ENCODE data around the gene MAGEC3.
"Not testable (repeated sequence)": the region's sequence is repeated elsewhere in the genome, so short reads cannot be mapped to it uniquely, and the experiment has no call there.

The MAGEC3 gene, protein sequence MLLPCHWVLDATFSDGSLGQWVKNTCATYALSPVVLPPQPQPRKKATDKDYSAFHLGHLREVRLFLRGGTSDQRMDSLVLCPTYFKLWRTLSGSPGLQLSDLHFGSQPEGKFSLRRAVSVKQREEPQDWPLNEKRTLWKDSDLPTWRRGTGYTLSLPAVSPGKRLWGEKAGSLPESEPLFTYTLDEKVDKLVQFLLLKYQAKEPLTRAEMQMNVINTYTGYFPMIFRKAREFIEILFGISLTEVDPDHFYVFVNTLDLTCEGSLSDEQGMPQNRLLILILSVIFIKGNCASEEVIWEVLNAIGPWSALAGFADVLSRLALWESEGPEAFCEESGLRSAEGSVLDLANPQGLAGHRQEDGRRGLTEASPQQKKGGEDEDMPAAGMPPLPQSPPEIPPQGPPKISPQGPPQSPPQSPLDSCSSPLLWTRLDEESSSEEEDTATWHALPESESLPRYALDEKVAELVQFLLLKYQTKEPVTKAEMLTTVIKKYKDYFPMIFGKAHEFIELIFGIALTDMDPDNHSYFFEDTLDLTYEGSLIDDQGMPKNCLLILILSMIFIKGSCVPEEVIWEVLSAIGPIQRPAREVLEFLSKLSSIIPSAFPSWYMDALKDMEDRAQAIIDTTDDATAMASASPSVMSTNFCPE

DNA sequence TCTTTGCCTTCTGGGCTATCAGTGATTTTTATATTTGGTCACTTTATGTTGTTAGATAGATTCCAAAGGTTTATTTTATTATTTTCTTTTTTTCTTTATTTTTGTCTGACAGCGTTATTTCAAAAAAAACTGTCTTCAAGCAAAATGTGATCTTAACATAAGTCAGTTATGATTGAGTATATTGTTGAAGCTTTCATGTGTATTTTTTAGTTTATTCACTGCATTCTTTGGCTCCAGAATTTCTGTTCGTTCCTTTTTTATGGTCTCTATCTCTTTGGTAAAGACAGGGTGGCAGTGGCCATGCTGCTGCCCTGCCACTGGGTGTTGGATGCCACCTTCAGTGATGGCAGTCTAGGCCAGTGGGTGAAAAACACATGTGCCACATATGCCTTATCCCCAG is at the start of gene MAGEC3:
Gene MAGEC3, plus strand, starts transcription at position 301 of the 400 bp plus-strand sequence. Its CDS starts 0 bp downstream, at position 301.
- no peak for DNase-seq

DNA sequence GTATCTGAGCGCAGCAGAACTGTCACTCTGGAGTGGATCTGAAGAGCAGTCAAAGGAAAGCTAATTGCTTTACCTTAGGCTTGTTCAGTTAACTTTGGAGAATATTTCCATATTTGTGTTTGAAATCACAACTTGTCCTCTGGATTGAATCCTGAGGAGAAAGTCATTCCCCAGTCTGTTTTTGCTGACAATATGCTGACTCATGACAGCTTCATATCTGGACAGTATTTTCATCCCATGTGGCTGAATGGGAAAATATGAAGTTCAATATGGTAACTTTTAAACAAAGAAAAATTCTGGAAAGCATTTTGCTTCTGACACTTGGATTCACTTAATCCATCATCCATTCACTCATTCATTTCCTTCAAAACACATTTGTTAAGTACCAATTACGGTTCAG is 46.3 kb upstream of the MAGEC3 start:
- DNase-seq, result no peak

DNA sequence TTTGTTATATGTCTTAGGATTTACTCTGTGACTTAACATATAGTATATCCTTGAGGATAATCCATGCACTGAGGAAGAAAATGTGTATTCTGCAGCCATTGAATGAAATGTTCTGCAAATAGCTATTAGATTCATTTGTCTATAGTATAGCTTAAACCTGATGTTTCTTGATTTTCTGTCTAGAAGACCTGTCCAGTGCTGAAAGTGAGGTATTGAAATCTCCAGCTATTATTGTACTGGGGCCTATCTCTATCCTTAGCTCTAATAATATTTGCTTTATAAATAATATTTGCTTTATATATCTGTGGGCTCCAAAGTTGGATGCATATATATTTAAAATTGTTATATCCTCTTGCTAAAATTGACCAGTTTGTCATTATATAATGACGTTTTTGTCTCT is 26.7 kb upstream of the MAGEC3 start:
- no peak for DNase-seq

DNA sequence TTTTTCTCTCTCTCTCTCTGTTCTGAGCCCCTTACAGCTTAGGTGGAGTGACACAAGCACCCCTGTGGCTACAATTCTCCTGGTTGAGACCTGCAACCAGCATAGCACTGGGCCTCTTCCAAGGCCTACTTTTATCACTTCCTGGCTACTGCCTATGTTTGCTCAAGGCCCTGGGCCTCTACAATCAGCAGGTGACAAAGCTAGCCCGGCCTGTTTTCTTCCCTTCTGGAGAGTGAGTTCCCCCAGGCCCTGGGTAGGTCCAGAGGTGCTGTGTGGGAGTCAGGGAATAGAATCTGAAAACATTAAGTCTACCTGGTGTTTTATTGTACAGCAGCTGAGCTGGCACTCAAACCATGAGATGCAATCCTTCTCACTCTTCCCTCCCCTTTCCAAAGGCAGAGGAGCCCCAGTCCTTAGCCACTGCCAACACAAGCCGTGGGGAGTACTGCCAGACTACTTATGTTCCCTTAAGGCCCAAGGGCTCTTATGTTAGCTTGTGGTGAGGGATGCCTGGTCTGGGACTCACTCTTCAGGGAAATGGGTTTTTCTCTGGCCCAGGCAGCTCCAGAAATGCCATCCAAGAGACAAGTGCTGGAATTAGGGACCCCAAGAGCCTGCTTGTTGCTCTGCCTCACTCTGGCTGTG is 23.8 kb upstream of the MAGEC3 start:
- DNase-seq, result no peak

DNA sequence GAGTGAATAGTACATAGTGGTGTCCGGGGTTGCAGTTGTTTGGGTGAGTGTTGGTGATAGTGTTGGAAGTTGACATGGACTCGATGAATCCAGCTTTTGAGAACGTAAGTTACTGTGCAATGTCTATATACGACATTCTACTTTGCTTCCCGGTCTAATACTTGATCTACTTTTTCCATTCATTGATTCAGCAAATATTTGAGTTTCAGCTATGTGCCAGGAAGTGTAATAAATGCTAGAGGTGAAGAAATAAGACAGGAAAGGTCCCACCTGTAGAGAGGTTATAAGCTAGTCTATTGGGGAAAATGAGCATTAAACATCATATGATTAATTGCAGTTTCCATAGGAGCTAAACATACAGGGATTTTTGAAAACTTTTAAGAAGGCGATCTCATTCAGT is 22.2 kb upstream of the MAGEC3 start:
- DNase-seq, result no peak

DNA sequence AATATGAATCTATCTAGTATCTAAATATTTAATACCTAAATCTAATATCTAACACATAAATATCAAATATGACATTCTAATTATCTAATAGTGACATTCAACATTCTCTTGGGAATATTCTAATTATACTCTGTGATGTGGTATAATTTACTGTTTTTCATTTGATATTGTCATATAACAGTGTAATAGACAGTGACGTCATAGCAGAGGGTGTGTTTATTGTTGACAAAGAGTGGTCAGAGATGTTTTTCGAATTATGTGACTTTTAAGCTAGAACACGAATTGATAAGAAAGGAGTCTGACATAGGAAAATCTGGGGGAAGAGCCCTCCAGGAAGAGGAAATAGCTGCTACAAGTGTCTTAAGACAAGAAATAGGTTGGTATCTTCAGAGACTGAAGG is 5.9 kb upstream of the MAGEC3 start:
- DNase-seq, result no peak

DNA sequence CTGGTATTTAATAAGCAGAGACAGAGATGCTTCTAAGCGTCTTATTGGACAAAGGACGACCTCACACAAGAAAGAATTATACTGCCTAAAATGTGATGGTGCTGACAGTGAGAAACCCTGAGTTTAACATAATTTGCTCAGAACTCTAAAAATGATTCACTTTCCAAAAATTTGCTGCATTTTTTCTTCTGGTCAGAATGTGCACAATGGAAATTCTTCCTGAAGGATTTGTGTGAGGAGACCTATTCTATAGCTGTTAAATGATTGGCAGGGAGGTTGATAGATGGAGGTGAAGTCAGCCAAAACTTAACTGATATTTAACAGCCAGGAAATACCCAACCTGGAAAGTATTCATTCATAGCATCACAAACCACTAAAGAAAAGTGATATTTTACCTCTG is 1.7 kb downstream of the MAGEC3 start:
- DNase-seq, result no peak

DNA sequence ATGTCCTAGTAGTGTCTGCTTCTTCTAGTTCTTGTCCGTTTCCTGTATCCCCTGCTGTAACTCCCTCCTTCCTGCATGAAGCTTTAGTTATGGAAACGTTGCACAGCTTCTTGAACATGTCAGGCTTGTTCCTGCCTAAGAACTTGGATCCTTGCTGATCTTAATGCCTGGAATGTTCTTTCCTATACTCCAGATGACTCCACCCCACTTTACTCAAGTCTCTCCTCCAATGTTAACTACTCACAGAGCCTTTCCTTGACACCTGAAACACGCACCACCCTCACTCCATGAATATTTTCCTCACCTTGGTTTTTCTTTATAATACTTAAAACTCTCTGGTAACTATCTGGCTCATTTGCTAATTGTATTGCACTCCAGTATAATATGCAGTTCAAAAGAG is 19.4 kb downstream of the MAGEC3 start:
- no peak for DNase-seq

DNA sequence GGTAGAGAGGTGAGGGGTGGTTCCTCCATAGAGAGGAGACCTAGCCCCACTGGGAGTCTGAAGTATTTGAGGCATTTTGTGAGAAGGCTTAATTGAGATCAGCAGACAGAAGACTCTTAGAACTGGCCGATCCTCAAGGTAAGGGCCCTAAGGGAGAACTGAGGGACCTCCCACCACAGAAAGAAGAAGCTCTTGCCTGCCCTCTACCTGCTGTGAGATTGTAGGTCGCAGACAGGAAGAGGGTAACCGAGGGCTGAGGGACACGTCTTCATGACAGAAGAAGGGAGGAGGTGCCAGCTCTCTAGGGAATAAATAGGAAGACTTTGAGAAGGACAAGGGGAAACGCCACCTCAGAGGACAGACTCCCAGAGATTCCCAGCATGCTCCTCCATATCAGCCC is 41.5 kb downstream of the MAGEC3 start:
- no peak for DNase-seq

DNA sequence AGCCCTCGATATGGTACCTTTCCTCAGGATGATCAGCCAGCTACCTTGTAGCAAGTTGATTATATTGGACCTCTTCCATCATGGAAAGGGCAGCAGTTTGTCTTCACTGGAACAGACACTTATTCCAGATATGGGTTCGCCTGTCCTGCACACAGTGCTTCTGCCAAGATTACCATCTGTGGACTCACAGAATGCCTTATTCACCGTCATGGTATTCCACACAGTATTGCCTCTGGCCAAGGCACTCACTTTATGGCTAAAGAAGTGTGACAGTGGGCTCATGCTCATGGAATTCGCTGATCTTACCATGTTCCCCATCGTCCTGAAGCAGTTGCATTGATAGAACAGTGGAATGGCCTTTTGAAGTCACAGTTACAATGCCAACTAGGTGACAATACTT is 50.7 kb downstream of the MAGEC3 start:
- DNase-seq, result not testable (repeated sequence)

DNA sequence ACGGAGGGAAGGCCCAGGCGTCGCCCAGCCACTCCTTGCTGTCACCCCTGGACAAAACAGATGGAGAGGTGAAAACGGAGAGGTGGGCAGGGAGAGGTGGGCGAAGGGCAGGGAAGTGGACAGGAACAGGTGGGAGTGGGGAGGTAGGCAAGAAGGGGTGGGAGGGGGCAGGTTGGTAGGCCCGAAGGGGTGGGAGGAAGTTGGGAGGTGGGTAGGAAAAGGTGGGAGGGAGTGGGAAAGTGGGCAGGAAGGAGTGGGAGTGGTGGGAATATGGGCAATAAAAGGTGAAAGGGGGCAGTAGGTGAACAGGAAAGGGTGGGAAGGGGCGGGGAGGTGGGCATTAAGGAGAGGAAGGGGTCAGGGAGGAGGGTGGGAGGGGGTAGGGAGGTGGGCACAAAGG is 56.6 kb downstream of the MAGEC3 start:
- DNase-seq, result no peak

DNA sequence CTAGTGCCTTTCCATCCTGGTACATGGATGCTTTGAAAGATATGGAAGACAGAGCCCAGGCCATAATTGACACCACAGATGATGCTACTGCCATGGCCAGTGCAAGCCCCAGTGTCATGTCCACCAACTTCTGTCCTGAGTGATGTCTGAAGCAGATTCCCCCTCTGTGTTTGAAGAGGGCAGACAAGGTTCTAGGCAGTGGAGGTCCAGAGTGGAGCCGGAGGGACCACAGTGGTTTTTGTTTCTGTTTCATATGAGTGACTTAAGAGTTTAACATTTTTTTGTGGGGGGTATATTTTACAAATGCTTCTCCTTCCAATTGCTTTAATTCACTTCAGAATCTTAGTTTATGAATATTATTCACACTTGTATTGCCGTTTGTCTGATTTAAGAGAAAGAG is 59.6 kb downstream of the MAGEC3 start:
- DNase-seq, result no peak

DNA sequence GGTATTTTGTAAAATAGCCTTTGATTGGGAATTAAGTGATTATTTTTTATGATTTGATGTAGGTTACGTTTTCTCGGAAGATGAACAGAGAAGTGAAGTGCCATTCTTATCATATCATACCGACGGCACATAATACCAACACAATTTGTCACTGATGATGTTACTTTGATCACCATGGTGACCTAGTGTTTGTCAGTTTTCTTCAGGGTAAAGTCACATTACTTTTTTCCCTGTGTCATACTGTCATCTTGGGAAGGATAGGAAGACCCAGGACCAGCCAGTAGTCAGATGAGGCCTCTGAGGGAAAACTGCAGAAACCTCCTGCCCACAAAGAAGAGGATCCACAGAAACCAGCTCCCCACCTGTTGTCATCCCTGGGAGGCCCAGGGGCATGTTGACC is 64.2 kb downstream of the MAGEC3 start:
- no peak for DNase-seq

DNA sequence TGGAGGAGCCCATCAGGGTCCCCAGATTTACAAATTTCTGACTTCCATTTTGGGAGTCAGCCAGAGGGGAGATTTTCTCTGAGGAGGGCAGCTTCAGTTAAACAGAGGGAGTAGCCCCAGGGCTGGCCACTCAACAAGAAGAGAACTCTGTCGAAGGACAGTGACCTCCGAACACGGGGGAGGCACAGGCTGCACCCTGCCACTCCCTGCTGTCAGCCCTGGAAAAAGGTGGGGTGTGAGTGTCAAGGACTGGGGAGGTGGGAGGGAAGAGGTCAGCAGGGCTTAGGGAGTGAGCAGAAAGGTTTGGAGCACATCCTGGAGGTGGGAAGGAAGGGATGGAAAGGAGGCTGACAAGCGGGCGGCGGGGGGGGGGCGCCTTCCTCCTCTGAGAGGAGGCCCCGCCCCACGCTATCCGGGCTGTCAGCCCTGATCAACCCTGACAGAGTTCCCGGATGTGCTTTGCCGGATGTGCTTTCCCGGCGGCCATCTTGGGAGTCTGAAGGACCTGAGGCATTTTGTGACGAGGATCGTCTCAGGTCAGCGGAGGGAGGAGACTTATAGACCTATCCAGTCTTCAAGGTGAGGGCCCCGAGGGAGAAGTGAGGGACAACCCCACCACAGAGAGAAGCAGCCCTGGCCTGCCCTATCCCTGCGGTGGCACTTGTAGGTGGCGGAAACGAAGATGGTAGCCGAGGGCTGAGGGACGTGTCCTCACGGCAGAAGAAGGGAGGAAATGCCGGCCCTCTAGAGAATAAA is 65.5 kb downstream of the MAGEC3 start, which contains the start of gene MAGEC1:
Gene MAGEC1, plus strand, starts transcription at position 495 of the 756 bp plus-strand sequence. CDS start 1,179 bp downstream, outside the sequence.
- no peak for DNase-seq

DNA sequence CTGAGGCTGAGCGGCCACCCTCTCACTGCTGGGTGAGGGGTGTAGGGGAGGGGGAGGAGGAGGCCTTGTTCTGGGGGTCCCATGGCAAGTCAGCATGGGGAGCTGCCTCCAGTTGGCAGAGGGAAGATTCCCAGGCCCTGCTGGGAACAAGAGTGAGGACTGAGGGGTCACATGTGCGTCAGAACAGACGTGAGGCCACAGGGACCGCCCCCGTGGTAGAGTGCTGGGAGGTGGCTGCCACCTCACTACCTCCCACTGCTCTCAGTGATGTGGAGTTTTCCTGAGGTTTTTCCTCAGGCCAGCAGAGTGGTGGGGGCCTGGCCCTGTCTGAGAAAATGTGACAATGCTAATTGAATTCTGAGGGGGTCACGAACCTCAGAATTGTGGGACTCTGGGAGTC is 66.1 kb downstream of the MAGEC3 start:
- DNase-seq, result no peak

DNA sequence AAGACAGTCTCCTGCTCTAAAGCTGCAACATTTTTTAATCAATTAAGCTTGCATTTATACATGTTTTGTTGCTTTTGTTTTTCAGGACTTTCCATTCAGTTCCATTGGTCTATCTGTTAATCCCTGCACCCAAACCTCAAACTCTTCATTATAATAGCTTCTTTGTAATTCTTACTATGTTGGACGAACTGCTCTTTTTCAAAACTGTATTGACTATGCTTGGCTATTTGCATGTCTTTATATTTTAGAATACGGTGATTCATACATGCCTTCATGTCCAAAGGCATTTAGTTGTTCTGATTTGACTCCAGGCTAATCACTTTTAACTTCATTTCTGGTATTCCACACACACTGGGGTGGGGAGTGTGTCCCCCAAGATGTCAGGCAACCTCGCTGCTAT is 79.7 kb downstream of the MAGEC3 start:
- no peak for DNase-seq

DNA sequence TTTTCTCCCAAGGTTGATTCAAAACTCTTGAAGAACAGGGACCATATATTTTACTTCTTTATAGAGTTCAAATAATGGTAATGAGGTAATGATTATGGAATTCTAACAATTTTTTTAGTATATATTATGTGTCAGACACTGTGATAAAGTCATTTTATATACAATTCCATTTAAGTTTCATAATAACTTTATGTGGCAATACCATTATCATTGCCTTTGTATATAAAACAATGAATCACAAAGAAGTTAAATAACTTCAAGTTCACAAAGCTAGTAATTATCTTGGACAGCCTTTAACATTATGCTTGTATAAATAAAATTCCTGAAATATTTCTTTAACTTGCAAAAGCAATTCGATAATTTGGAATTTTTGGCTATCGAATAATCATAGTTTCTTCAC is 86.2 kb downstream of the MAGEC3 start:
- no peak for DNase-seq

DNA sequence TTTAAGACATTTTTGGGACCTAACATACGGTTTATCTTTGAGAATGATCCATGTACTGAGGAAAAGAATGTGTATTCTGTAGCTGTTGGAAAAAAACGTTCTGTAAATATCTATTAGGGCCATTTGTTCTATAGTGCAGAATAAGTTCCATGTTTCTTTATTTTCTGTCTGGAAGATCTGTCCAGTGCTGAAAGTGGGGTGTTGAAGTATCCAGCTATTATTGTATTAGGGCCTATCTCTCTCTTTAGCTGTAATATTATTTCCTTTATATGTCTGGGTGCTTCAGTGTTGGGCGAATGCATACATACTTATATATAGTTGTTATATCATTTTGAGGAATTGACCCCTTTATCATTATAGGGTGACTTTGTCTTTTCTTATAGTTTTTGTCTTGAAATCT is 90.3 kb downstream of the MAGEC3 start:
- DNase-seq, result no peak

DNA sequence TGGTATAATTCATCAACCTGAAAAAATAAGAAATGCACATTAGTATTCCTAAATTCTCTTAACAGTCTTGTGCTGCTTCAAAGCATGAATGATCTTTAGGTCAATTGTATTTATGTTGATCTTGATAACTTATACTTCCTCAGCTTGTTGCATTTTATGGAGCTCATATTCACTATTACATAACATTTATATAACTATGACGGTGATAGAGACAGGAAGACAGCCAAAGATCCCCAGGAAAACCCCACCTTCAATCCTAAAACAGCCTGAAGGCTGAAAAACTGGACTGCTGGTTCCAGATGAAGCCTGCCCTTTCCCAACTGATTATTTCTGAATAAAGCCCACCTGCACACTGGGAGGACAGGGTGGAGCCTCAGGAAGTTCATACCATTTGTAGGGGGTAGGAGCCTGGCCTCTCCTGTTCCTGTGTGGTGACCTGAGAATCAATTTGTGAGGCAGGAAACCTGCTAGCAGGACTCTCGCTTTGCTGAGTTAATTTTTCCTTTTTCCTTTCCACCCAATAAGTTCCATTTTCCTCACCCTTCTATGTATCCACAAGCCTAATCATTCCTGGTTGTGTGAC is 96.0 kb downstream of the MAGEC3 start:
- no peak for DNase-seq

DNA sequence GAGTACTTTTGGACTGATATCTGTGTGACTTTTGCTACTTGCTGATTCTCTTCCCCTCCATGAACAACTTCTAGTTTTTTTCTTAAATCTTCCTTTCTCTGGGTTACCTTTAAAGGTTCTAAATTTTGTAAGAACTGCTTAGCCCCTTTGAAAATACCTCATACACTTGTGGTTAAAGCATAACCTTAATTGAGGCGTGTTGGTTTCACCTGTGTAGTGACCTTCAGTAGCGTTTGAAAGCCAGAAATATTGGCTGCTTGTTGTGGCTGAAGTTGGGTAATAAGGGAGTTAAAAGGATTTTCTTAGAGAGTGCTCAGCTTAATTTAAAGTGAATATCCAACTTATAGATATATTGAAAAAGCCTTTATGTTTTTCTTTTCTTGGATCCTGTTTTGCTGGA is 97.5 kb downstream of the MAGEC3 start:
- no peak for DNase-seq

DNA sequence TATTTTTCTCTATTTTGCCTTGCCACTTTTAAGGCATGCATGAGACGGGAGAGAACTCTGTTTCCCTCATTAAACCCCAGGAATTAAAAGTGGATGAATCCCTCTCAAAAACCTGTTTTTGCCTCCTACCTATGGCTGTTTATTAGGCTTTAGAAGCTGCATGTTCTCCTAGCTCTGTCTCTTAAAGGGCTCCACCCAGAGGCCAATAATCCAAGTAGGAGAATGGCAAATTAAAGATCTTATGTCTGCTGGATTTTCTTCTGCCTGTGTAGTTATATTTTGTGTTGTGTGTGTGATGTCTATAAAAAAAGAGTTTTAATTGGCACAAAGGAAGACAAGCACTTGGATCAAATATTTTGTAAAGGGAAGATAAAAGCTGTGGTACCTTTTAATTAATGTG is 98.0 kb downstream of the MAGEC3 start:
- DNase-seq, result no peak

DNA sequence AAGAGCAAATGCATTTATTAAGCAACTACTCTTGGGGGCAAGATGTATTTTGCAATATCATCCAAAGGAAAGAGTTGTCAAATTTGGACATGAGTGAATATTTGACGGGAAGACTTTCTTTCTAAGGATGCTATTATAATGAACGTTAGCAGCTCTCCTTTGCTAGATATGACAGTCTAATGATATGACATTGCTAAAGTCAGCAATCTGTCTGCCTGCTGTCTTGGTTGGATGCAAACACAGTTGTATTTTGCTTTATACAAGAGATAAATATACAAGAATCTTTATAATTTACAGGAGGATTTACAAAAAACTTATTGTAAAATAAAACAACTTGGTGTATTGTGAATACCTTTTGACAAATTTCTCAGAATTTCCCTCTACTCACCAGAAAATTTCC is 103.1 kb downstream of the MAGEC3 start:
- no peak for DNase-seq

DNA sequence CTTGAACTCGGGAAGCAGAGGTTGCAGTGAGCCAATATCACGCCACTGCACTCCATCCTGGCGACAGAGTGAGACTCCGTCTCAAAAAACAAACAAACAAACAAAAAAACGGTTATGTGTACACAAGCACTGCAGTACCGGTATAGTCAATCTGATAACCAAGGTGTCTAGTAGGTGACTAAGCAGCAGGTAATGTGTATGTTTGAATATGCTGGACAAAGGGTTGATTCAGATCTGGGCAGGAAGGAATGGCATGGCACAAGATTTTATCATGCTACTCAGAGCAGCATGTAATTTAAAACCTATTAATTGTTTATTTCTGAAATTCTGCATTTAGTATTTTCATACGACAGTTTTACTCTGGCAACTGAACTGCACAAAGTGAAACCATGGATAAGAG is 107.3 kb downstream of the MAGEC3 start:
- DNase-seq, result no peak
